Karpas-422 (cell line): ENCODE data around the gene DKK3. TPM values are rescaled to one million over a fixed set of nuclear protein-coding genes. Genes with fewer than 3 reads are reported as not detected.

Source experiments
- DNase-seq: peaks from one replicate; pipeline ENCODE4 v3.0.0-alpha.2; 2015
- H2AFZ ChIP-seq: fragments of 200-600 bp; sonication (generic); 2 replicates; pipeline ENCODE4 v1.6.1; 2014; ENCODE audit warnings: antibody characterized with exemption, low read length, mixed read lengths
- H3K27ac ChIP-seq: fragments of 200-600 bp; sonication (generic); 2 replicates; pipeline ENCODE4 v1.5.1; 2014; ENCODE audit warnings: mild to moderate bottlenecking, low read length, moderate library complexity
- H3K27me3 ChIP-seq: fragments of 200-600 bp; sonication (generic); 2 replicates; pipeline ENCODE4 v1.6.1; 2014; ENCODE audit warnings: low read length, mixed read lengths
- H3K36me3 ChIP-seq: fragments of 200-600 bp; sonication (generic); 2 replicates; pipeline ENCODE4 v1.6.1; 2014; ENCODE audit warnings: low read length, mixed read lengths; ENCODE audit not compliant: insufficient read depth
- H3K4me1 ChIP-seq: fragments of 200-600 bp; sonication (generic); 2 replicates; pipeline ENCODE4 v1.6.1; 2014; ENCODE audit warnings: mild to moderate bottlenecking, low read length, mixed read lengths
- H3K4me2 ChIP-seq: fragments of 200-600 bp; sonication (generic); 2 replicates; pipeline ENCODE4 v1.6.1; 2014; ENCODE audit warnings: low read length, low read depth, mild to moderate bottlenecking; ENCODE audit not compliant: poor library complexity, severe bottlenecking
- H3K4me3 ChIP-seq: fragments of 200-600 bp; sonication (generic); 2 replicates; pipeline ENCODE4 v1.5.1; 2014; ENCODE audit warnings: mild to moderate bottlenecking, antibody characterized with exemption, low read length, mixed read lengths
- H3K79me2 ChIP-seq: fragments of 200-600 bp; sonication (generic); 2 replicates; pipeline ENCODE4 v1.6.1; 2014; ENCODE audit warnings: mild to moderate bottlenecking, low read length, mixed read lengths
- H3K9ac ChIP-seq: fragments of 200-600 bp; sonication (generic); 2 replicates; pipeline ENCODE4 v1.6.0; 2014; ENCODE audit warnings: low read length
- H3K9me2 ChIP-seq: fragments of 200-600 bp; sonication (generic), shearing (Covaris generic); replicated peaks from 2 replicates; pipeline ENCODE4 v1.6.0; 2014; ENCODE audit warnings: mild to moderate bottlenecking, low read length, moderate library complexity; ENCODE audit not compliant: insufficient read depth
- H3K9me3 ChIP-seq: fragments of 300-700, 200-600 bp; sonication (generic); 2 replicates; pipeline ENCODE4 v1.6.1; 2014; ENCODE audit warnings: low read length, mixed read lengths
- H4K20me1 ChIP-seq: fragments of 200-600 bp; sonication (generic); 2 replicates; pipeline ENCODE4 v1.6.1; 2014; ENCODE audit warnings: mild to moderate bottlenecking, antibody characterized with exemption, low read length, low read depth; ENCODE audit not compliant: insufficient read depth
- total RNA-seq: library from RNA; depleted of rRNA; stranded (reverse); fragments of >200 nt; shearing (Covaris generic); gene quantifications from 2 replicates; pipeline ENCODE4 v1.2.3, GENCODE V29; 2014; ENCODE audit warnings: low replicate concordance

DKK3 gene
- total RNA-seq, 1 experiment from 2014 or later, result not detected

DNA sequence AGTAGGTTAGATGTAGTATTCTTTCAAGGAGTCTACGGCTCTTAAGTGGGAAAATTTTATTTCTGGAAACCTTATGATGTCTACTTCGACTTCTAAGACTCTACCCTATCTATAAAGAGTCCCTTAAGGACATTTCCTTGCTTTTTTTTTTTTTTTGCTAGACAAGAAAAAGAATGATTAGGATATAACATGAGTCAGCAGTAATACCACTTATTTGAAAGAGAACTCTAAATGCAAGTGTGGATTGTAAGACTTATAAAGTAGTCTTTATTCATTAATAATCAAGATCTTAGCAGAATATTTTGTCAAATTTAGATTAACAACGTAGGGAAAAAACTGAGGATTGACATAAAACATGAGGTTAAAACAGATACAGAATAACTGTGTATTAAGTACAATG lies 71.0 kb downstream of the DKK3 start:
- no peaks in the 10 kb centered on the region for H3K9me2 ChIP-seq
- H3K4me3 ChIP-seq, result no peak overlapping the region
- H3K36me3 ChIP-seq, result peaks cover 51% of the 10 kb centered on the region; the same call in 1 of the 2 replicates
- no peak overlapping the region for H2AFZ ChIP-seq
- H3K4me1 ChIP-seq, result no peaks in the 10 kb centered on the region
- H3K27ac ChIP-seq, result no peak overlapping the region
- no peaks in the 10 kb centered on the region for H3K27me3 ChIP-seq
- H3K9ac ChIP-seq, result no peak overlapping the region
- DNase-seq, result no peak
- H3K9me3 ChIP-seq, result no peaks in the 10 kb centered on the region
- H4K20me1 ChIP-seq, result no peaks in the 10 kb centered on the region
- H3K79me2 ChIP-seq, result no peaks in the 10 kb centered on the region
- no peak overlapping the region for H3K4me2 ChIP-seq

DNA sequence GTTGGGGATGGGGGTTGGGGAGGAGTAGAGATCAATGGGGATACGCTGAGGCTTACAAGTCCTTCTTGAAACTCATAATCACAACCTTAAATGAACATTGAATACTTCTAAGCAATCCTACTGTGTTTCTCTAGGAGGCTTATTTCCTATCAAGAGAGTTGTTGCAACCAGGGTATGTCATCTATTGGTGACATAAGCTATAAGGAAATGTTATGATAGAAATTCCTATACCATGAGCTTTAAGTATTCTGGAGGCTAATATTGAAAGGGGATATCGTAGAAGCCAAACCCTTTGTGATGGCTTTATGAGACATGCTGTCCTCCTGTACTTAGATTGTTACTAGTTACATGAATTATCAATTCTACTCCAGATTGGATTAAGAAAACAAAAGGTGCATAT lies 72.9 kb downstream of the DKK3 start:
- no peaks in the 10 kb centered on the region for H3K4me1 ChIP-seq
- H3K9me2 ChIP-seq, result no peaks in the 10 kb centered on the region
- no peak overlapping the region for H2AFZ ChIP-seq

DNA sequence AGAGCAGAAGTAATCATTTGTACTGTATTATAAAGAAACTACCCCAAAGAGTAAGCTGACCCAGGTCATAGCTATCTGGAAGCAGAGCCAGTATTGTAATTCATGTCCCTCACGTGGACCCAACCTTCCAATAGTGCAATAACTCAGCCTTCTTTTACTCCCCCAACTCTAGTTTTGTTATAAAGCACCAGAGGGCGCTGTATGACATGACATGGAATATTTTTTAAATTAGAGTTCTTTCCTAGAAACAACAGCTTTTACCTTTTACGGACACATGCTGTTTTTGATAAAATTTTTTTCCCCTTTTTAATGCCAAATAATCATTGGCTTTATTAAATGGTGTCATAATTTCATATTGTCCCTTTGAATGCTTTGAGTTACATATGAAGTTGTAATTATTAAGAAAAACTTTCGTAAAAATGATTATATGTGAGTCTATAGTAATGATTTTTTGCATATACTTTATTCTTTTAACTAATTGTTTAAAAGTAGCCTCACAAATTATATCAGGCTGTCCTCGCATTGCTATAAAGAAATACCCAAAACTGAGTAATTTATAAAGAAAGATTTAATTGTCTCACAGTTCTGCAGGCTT lies 76.9 kb downstream of the DKK3 start:
- Histone ChIP-seq H3K4me2 (no peak overlapping the region), H3K9me2 (no peaks in the 10 kb centered on the region), H3K36me3 (peaks cover 32% of the 10 kb centered on the region; the same call in 1 of the 2 replicates), H3K27me3 (no peaks in the 10 kb centered on the region), H3K4me3 (no peak overlapping the region), H3K4me1 (peaks cover 2% of the 10 kb centered on the region), H3K27ac (no peak overlapping the region), H2AFZ (no peak overlapping the region), H3K9ac (no peak overlapping the region), H3K79me2 (peaks cover 10% of the 10 kb centered on the region), H4K20me1 (no peaks in the 10 kb centered on the region), H3K9me3 (no peaks in the 10 kb centered on the region)
- peak; percentile 76 for DNase-seq

More for the DNA sequence above, 72.9 kb downstream of the DKK3 start:
- Histone ChIP-seq H3K27me3 (no peaks in the 10 kb centered on the region), H3K27ac (no peak overlapping the region), H3K36me3 (peaks cover 45% of the 10 kb centered on the region; the same call in 1 of the 2 replicates), H3K4me2 (no peak overlapping the region), H4K20me1 (no peaks in the 10 kb centered on the region), H3K9me3 (no peaks in the 10 kb centered on the region), H3K79me2 (no peaks in the 10 kb centered on the region), H3K4me3 (no peak overlapping the region), H3K9ac (no peak overlapping the region)
- no peak for DNase-seq

DNA sequence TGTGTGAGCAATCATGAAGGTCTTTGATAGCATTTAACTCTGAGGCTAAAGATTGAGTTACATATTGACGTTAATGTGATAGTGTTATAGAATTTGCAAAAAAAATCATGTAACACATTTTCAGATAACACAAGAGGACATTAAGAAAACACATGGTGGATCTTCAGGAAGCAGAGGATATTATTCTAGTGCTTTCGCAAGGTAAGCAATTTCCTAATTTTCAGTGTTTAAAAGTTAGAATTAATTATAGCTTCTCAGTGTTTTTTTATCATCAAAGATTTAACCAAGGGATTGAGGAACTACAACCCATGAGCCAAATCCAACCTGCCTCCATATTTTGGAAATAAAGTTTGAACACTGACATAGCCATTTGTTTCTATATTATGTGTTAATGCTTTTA lies 78.5 kb downstream of the DKK3 start:
- Histone ChIP-seq H3K27me3 (no peaks in the 10 kb centered on the region), H3K36me3 (peaks cover 39% of the 10 kb centered on the region; the same call in 1 of the 2 replicates), H3K4me2 (no peak overlapping the region), H3K79me2 (peaks cover 20% of the 10 kb centered on the region), H3K4me3 (no peak overlapping the region), H3K27ac (no peak overlapping the region), H2AFZ (no peak overlapping the region), H3K9me3 (no peaks in the 10 kb centered on the region), H4K20me1 (no peaks in the 10 kb centered on the region), H3K9me2 (no peaks in the 10 kb centered on the region), H3K9ac (no peak overlapping the region), H3K4me1 (peaks cover 5% of the 10 kb centered on the region)
- no peak for DNase-seq

DNA sequence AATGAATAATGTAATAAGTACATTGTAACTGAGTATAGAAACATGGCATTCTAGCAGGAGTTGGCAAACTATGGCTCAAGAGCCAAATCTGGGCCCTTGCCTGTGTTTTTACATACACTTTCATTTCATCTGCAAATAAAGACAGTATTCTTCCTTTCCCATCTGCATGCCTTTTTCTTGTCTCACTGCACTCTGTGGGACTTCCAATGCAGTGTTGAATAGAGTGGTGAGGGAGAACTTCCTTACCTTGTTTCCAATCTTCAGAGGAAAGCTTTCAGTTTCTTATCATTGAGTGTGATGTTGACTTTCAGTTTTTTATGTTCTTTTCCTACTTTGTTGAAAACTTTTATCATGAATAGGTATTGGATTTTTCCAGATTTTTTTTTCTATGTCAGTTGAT lies 84.6 kb downstream of the DKK3 start:
- Histone ChIP-seq H3K36me3 (peaks cover 24% of the 10 kb centered on the region), H3K4me2 (no peak overlapping the region)
- no peak for DNase-seq

DNA sequence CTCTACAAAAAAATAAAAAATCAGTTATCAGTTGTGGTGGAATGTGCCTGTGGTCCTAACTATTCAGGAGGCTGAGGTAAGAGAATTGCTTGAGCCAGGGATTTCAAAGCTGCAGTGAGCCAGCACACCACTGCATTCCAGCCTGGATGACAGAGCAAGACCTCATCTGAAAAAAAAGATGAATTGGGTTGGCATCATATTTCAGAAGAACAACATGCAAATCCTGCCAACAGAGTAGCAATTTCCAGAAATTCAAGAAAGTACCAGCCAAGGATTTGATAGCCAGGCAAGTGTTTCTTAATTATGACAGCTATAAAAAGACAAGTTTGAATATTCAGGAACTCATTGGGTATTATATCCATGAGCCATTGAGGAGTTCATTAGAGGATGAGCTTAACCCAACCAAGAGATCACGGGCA lies 91.4 kb downstream of the DKK3 start:
- Histone ChIP-seq H3K4me3 (no peak overlapping the region), H4K20me1 (no peaks in the 10 kb centered on the region), H2AFZ (no peak overlapping the region), H3K79me2 (no peaks in the 10 kb centered on the region), H3K36me3 (peaks cover 3% of the 10 kb centered on the region; the same call in 1 of the 2 replicates), H3K9ac (no peak overlapping the region), H3K9me2 (no peaks in the 10 kb centered on the region), H3K9me3 (no peaks in the 10 kb centered on the region), H3K27ac (no peak overlapping the region), H3K4me2 (no peak overlapping the region), H3K27me3 (no peaks in the 10 kb centered on the region), H3K4me1 (peaks cover 19% of the 10 kb centered on the region)
- DNase-seq, result no peak

More for the DNA sequence above, 84.6 kb downstream of the DKK3 start:
- H3K4me3 ChIP-seq, result no peak overlapping the region
- H3K9ac ChIP-seq, result no peak overlapping the region
- peaks cover 31% of the 10 kb centered on the region for H3K79me2 ChIP-seq
- H4K20me1 ChIP-seq, result no peaks in the 10 kb centered on the region
- no peaks in the 10 kb centered on the region for H3K9me2 ChIP-seq
- H3K4me1 ChIP-seq, result peaks cover 14% of the 10 kb centered on the region
- no peak overlapping the region for H3K27ac ChIP-seq
- H3K9me3 ChIP-seq, result no peaks in the 10 kb centered on the region
- H2AFZ ChIP-seq, result no peak overlapping the region
- no peaks in the 10 kb centered on the region for H3K27me3 ChIP-seq

DNA sequence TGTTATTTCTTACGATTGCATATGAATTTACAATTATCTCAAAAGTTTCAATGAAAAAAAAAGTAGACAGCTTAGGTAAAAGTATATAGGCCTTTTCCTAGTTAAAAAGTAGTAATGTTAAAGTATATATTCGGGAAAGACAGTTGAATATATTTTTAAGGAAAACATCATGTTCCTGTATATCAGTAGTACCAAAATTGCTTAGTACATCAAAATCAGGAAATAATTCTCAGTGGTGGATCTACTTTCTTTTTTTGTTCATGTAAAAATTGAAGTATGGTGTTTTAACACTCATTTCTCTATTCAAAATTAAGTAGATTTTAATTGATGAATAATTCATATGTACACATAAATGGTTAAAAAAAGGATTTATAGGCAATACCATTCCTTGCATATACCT lies 92.8 kb downstream of the DKK3 start:
- no peak overlapping the region for H3K27ac ChIP-seq
- H3K4me2 ChIP-seq, result no peak overlapping the region
- peaks cover 19% of the 10 kb centered on the region for H3K4me1 ChIP-seq
- no peak overlapping the region for H3K4me3 ChIP-seq
- no peak overlapping the region for H2AFZ ChIP-seq
- DNase-seq, result no peak
- no peaks in the 10 kb centered on the region for H4K20me1 ChIP-seq
- H3K9me3 ChIP-seq, result no peaks in the 10 kb centered on the region
- no peak overlapping the region for H3K9ac ChIP-seq
- H3K36me3 ChIP-seq, result peaks cover 11% of the 10 kb centered on the region; the same call in 1 of the 2 replicates
- no peaks in the 10 kb centered on the region for H3K79me2 ChIP-seq
- no peaks in the 10 kb centered on the region for H3K9me2 ChIP-seq
- H3K27me3 ChIP-seq, result no peaks in the 10 kb centered on the region

DNA sequence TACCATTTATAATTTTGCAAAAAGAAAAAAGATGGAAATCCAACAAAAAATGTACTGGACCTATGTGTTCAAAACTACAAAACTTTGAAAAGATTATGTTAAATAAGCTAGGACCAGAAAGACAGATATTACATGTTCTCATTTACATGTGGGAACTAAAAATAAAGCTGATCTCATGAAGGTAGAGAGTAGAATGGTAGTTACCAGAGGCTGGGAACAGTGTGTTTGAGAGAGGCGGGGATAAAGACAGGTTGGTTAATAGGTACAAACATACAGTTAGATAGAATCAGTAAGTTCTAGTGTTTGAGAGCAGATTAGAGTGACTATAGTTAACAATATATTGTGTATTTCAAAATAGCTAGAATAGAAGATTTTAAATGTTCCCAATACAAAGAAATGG lies 95.0 kb downstream of the DKK3 start:
- Histone ChIP-seq H3K4me3 (no peak overlapping the region), H4K20me1 (no peaks in the 10 kb centered on the region), H3K79me2 (no peaks in the 10 kb centered on the region), H3K36me3 (peaks cover 20% of the 10 kb centered on the region; the same call in 1 of the 2 replicates), H3K9me2 (no peaks in the 10 kb centered on the region), H3K27ac (no peak overlapping the region), H3K4me2 (no peak overlapping the region), H3K27me3 (no peaks in the 10 kb centered on the region), H3K4me1 (peaks cover 19% of the 10 kb centered on the region), H2AFZ (no peak overlapping the region), H3K9me3 (no peaks in the 10 kb centered on the region), H3K9ac (no peak overlapping the region)
- no peak for DNase-seq
